ENCODE results near the gene ANXA10. TPM values are rescaled to one million over a fixed set of nuclear protein-coding genes. Genes with fewer than 3 reads are reported as not detected.

Gene ANXA10
- total and polyA plus RNA-seq, 2 of the 8 experiments (the other 6 are each of a cell fraction or from before 2014, with no cell fraction given), result not detected

GRCh38 chr4:168163106-168163505, 70.8 kb downstream of the ANXA10 start:
- Histone ChIP-seq H4K91ac (replicated peaks; ENCODE audit: insufficient read length, low read length) (no peak overlapping the region), H3K4me3 (ENCODE audit: extremely low read depth in 1 of 4, insufficient read depth in 2 of 4, low read depth in 3 of 4, low read length in 4 of 4) (no peak overlapping the region), H3K56ac (replicated peaks; ENCODE audit: insufficient read length, low read depth, low read length) (no peak overlapping the region), H3K23ac (ENCODE audit: insufficient read length) (no peak overlapping the region), H2BK15ac (ENCODE audit: low read length) (no peak overlapping the region), H3K23me2 (ENCODE audit: low read depth, low read length) (no peaks in the 10 kb centered on the region), H4K8ac (ENCODE audit: extremely low read depth, insufficient read depth, low read length) (no peak overlapping the region), H3K9me3 (ENCODE audit: insufficient read depth in 2 of 2, low read depth in 1 of 2, low read length in 1 of 2) (0 out of 4 replicates have a peak, but pooled peaks cover 0 to 5% of the 10 kb centered on the region in 2 experiments), H2AK5ac (ENCODE audit: low read depth, low read length) (no peak overlapping the region), H3K9ac (replicated peaks in 1 of 4; ENCODE audit: extremely low read depth in 1 of 4, low read depth in 3 of 4, low read length in 3 of 4) (no peak overlapping the region), H3K4me2 (ENCODE audit: insufficient read depth in 1 of 2, low read depth in 2 of 2, low read length in 2 of 2) (no peak overlapping the region), H3K18ac (ENCODE audit: extremely low read depth, low read length) (no peak overlapping the region), H3K14ac (ENCODE audit: insufficient read length) (no peak overlapping the region), H4K20me1 (replicated peaks in 1 of 2; ENCODE audit: control insufficient read depth in 1 of 2, insufficient read depth in 2 of 2, low read length in 2 of 2) (no peaks in the 10 kb centered on the region), H2BK12ac (ENCODE audit: low read depth, low read length) (no peak overlapping the region), H2BK120ac (replicated peaks; ENCODE audit: low read depth, low read length) (no peak overlapping the region), H2AFZ (ENCODE audit: low read length) (no peak overlapping the region), H3K27ac (ENCODE audit: low read depth, low read length) (no peak overlapping the region), H3K4ac (replicated peaks; ENCODE audit: insufficient read length, low read depth, low read length) (no peak overlapping the region), H2BK20ac (ENCODE audit: low read length) (no peak overlapping the region), H3K79me1 (ENCODE audit: low read depth, low read length) (no peaks in the 10 kb centered on the region), H3K27me3 (replicated peaks in 1 of 4; ENCODE audit: control insufficient read depth in 3 of 4, extremely low read depth in 1 of 4, insufficient read depth in 3 of 4, low read length in 3 of 4) (no peaks in the 10 kb centered on the region), H2BK5ac (ENCODE audit: low read depth, low read length) (no peak overlapping the region), H3K36me3 (ENCODE audit: control insufficient read depth in 2 of 4, insufficient read depth in 4 of 4, low read length in 3 of 4) (no peaks in the 10 kb centered on the region), H3K4me1 (replicated peaks in 1 of 4; ENCODE audit: control insufficient read depth in 3 of 4, insufficient read depth in 4 of 4, low read length in 3 of 4) (no peaks in the 10 kb centered on the region; a peak in 1 of 7 replicates), H3K79me2 (ENCODE audit: control insufficient read depth in 1 of 2, insufficient read depth in 2 of 2, low read length in 2 of 2) (no peaks in the 10 kb centered on the region), H4K5ac (ENCODE audit: insufficient read length, low read depth, low read length) (no peak overlapping the region)
- POLR2A ChIA-PET (ENCODE audit: partially characterized antibody), result no interaction called here
- CTCF ChIA-PET (ENCODE audit: partially characterized antibody), result interaction anchor here (1.4 kb wide), 1 partner anchor 9 kb away, joined by 6 read pairs; no protein-coding TSS in a partner anchor
- WGBS, 2 experiments (ENCODE audit: extremely low coverage in 1 of 2, insufficient coverage in 1 of 2, insufficient read length in 1 of 2, insufficient replicate concordance in 2 of 2, low coverage in 1 of 2, low lambda C conversion rate in 2 of 2, missing lambda C conversion rate in 1 of 2), result 84% methylated on average over 2 of the region's 2 CpGs; no CpG with 5 or more reads in 1 of the 2 experiments
- TF ChIP-seq SAP30 (IDR thresholded peaks at IDR 0.05; ENCODE audit: insufficient read depth, insufficient replicate concordance, low read length), result no peak
- no peak for TF ChIP-seq MAFK (IDR thresholded peaks at IDR 0.05; ENCODE audit: low read depth, low read length)
- TF ChIP-seq ZNF274 (IDR thresholded peaks at IDR 0.05; ENCODE audit: borderline replicate concordance, extremely low read depth, low read length), result no peak
- no peak for FAIRE-seq
- DNase-seq (ENCODE audit: low read depth in 1 of 2, low spot score in 2 of 2), result no peak

All from H1 (cell line).